PFSK-1 (cell line): ENCODE measurements around the gene DMWD.

ENCODE experiments used
- POLR2AphosphoS5 ChIP-seq: IDR thresholded peaks from 2 replicates; pipeline ENCODE4 v1.6.1; 2012; ENCODE audit warnings: low read depth, mild to moderate bottlenecking, control low read depth, low read length, moderate library complexity
- SIN3A ChIP-seq: IDR thresholded peaks from 2 replicates; pipeline ENCODE4 v1.6.1; 2012; ENCODE audit warnings: mild to moderate bottlenecking, low read length, moderate library complexity, borderline replicate concordance; ENCODE audit not compliant: insufficient read depth
- TAF1 ChIP-seq: IDR thresholded peaks from 2 replicates; pipeline ENCODE4 v1.6.1; 2012; ENCODE audit warnings: low read length, control low read depth, borderline replicate concordance; ENCODE audit not compliant: insufficient read depth
- TF ChIP-seq, protein P1 (sequence below), 2 experiments: IDR thresholded peaks; 2 replicates each; pipeline versions ENCODE4 v1.6.1 to v1.8.0; 2011 to 2012; ENCODE audit warnings: low read depth in 2 of 2, low read length in 2 of 2, control low read depth in 1 of 2, inconsistent platforms in 1 of 2, mild to moderate bottlenecking in 1 of 2, moderate library complexity in 1 of 2; ENCODE audit not compliant: insufficient read depth in 1 of 2

DNA sequence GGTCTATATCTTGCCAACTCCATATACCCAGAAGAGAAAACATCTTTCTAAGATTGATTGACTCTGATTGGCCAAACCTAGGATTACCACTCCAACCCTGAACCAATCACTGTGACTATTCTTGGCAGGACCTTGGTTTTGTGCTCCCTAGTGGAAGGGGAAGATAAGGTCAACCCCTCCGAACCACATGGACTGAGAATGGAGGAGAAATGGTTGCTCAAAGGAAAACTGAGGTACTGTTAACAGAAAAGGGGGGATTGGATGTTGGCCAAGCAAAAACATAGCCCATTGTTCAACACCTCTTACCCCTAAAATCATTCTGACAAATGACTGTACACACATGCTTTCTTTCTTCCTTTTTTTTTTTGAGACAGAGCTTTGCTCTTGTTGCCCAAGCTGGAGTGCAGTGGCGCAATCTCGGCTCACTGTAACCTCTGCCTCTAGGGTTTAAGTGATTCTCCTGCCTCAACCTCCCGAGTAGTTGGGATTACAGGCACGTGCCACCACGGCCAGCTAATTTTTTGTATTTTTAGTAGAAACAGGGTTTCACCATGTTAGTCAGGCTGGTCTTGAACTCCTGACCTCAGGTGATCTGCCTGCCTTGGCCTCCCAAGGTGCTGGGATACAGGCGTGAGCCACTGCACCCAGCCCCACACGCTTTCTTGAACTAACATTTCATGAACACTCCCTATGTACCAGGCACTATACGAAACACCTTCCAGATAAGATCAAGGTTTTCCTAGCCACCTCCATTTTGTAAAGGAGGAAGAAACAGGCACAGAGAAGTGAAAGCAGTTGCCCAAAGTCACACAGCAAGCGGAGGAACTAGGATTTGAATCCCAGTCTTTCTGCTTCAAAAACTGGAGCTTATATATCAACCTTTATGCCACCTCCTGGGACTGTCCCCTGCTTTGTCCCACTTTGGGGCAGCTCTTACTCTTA, 52.9 kb downstream of the DMWD start:
- TF ChIP-seq POLR2AphosphoS5 (no peak), TAF1 (no peak), SIN3A (no peak)
- TF ChIP-seq, protein P1, sequence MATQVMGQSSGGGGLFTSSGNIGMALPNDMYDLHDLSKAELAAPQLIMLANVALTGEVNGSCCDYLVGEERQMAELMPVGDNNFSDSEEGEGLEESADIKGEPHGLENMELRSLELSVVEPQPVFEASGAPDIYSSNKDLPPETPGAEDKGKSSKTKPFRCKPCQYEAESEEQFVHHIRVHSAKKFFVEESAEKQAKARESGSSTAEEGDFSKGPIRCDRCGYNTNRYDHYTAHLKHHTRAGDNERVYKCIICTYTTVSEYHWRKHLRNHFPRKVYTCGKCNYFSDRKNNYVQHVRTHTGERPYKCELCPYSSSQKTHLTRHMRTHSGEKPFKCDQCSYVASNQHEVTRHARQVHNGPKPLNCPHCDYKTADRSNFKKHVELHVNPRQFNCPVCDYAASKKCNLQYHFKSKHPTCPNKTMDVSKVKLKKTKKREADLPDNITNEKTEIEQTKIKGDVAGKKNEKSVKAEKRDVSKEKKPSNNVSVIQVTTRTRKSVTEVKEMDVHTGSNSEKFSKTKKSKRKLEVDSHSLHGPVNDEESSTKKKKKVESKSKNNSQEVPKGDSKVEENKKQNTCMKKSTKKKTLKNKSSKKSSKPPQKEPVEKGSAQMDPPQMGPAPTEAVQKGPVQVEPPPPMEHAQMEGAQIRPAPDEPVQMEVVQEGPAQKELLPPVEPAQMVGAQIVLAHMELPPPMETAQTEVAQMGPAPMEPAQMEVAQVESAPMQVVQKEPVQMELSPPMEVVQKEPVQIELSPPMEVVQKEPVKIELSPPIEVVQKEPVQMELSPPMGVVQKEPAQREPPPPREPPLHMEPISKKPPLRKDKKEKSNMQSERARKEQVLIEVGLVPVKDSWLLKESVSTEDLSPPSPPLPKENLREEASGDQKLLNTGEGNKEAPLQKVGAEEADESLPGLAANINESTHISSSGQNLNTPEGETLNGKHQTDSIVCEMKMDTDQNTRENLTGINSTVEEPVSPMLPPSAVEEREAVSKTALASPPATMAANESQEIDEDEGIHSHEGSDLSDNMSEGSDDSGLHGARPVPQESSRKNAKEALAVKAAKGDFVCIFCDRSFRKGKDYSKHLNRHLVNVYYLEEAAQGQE (IDR thresholded peaks at IDR 0.05; ENCODE audit: insufficient read depth in 1 of 2, low read depth in 2 of 2, low read length in 2 of 2), result no peak
